Ascending aorta (tissue), 2 donors: Measurements from ENCODE around the gene CYB5R2. TPM values are rescaled to one million over a fixed set of nuclear protein-coding genes. Genes with fewer than 3 reads are reported as not detected.

Experiments used
- DNase-seq, 2 donors: peaks; one replicate each; pipeline ENCODE4 v3.0.0-alpha.2; 2019; ENCODE audit warnings: low spot score in 2 of 2
- H3K27ac ChIP-seq, 2 donors: fragments of 200-600 bp; sonication (generic); one replicate each; pipeline ENCODE4 v1.5.1; 2016 to 2017; ENCODE audit warnings: mild to moderate bottlenecking in 1 of 2
- H3K27me3 ChIP-seq: fragments of 200-600 bp; sonication (generic); one replicate; pipeline ENCODE4 v1.5.1; 2017
- H3K36me3 ChIP-seq, 2 donors: fragments of 200-600 bp; sonication (generic); one replicate each; pipeline ENCODE4 v1.5.1; 2016
- H3K4me1 ChIP-seq, 2 donors: fragments of 200-600 bp; sonication (generic); one replicate each; pipeline ENCODE4 v1.5.1; 2016 to 2017; ENCODE audit warnings: mild to moderate bottlenecking in 1 of 2
- H3K4me3 ChIP-seq, 2 donors: fragments of 200-600 bp; sonication (generic); one replicate each; pipeline ENCODE4 v1.5.1; 2016 to 2017; ENCODE audit warnings: mild to moderate bottlenecking in 1 of 2
- H3K9me3 ChIP-seq, 2 donors: fragments of 200-600 bp; sonication (generic); one replicate each; pipeline ENCODE4 v1.5.1; 2016
- CTCF ChIP-seq, 3 experiments: fragments of 200-600 bp in 2 of 3; fragments of 450-650 bp in 1 of 3; sonication (generic) in 2 of 3; IDR thresholded peaks; one replicate each; pipeline ENCODE4 v1.5.1; 2016 to 2019; ENCODE audit warnings: antibody characterized with exemption in 3 of 3, mild to moderate bottlenecking in 1 of 3, moderate library complexity in 1 of 3
- intact Hi-C: fragments of 100-400 bp; cut with DNase I; formaldehyde crosslinking; loops from one replicate; pipeline ENCODE4 v1.15.1; 2023
- total RNA-seq: library from RNA; depleted of rRNA; stranded (reverse); fragments of >200 nt; gene quantifications from one replicate; pipeline ENCODE4 v1.1.0, GENCODE V29; 2016

CYB5R2 gene
- total RNA-seq, 1 donor from 2014 or later, result 35.8 TPM

- no peaks in the 10 kb centered on the region for H3K36me3 ChIP-seq
- H3K4me1 ChIP-seq, result no peaks in the 10 kb centered on the region
- H3K4me3 ChIP-seq, result peak overlapping the region; percentile 9 to 38
- H3K9me3 ChIP-seq, result no peaks in the 10 kb centered on the region
- H3K27ac ChIP-seq, result no peak overlapping the region
- intact Hi-C loops, result loop anchor here (2.0 kb wide), 2 partner anchors 123 to 179 kb away; no protein-coding TSS in a partner anchor
- DNase-seq, result no peak
- H3K27me3 ChIP-seq, result no peaks in the 10 kb centered on the region
- TF ChIP-seq CTCF (IDR thresholded peaks at IDR 0.05), result no peak
Observed at GRCh38 chr11:7694235-7694634, 20.9 kb upstream of the CYB5R2 start.

- Histone ChIP-seq H3K27ac (no peak overlapping the region), H3K36me3 (no peaks in the 10 kb centered on the region), H3K27me3 (no peaks in the 10 kb centered on the region), H3K4me3 (no peak overlapping the region), H3K4me1 (peaks cover 0 to 2% of the 10 kb centered on the region in 2 donors), H3K9me3 (no peaks in the 10 kb centered on the region)
- DNase-seq, result no peak
- TF ChIP-seq CTCF (IDR thresholded peaks at IDR 0.05), result no peak
- intact Hi-C loops, result no loop called here
Observed at GRCh38 chr11:7692426-7692825, 19.1 kb upstream of the CYB5R2 start.

GRCh38 chr11:7691759-7692350 lies 18.6 kb upstream of the CYB5R2 start:
- H3K36me3 ChIP-seq, result no peaks in the 10 kb centered on the region
- TF ChIP-seq CTCF (IDR thresholded peaks at IDR 0.05), result no peak
- intact Hi-C loops, result no loop called here
- H3K27me3 ChIP-seq, result no peaks in the 10 kb centered on the region
- DNase-seq, result no peak
- H3K9me3 ChIP-seq, result no peaks in the 10 kb centered on the region
- peaks cover 0 to 2% of the 10 kb centered on the region in 2 donors for H3K4me1 ChIP-seq
- H3K4me3 ChIP-seq, result no peak overlapping the region
- H3K27ac ChIP-seq, result no peak overlapping the region

GRCh38 chr11:7690648-7691047 lies 17.3 kb upstream of the CYB5R2 start:
- H3K4me3 ChIP-seq, result no peak overlapping the region
- intact Hi-C loops, result no loop called here
- H3K36me3 ChIP-seq, result no peaks in the 10 kb centered on the region
- H3K4me1 ChIP-seq, result peaks cover 0 to 2% of the 10 kb centered on the region in 2 donors
- H3K9me3 ChIP-seq, result no peaks in the 10 kb centered on the region
- H3K27ac ChIP-seq, result no peak overlapping the region
- no peaks in the 10 kb centered on the region for H3K27me3 ChIP-seq
- DNase-seq, result no peak
- TF ChIP-seq CTCF (IDR thresholded peaks at IDR 0.05), result no peak

- intact Hi-C loops, result loop anchor here (2.0 kb wide), 1 partner anchor 116 kb away; no protein-coding TSS in a partner anchor
- Histone ChIP-seq H3K4me1 (peaks cover 0 to 2% of the 10 kb centered on the region in 2 donors), H3K9me3 (no peaks in the 10 kb centered on the region), H3K36me3 (no peaks in the 10 kb centered on the region), H3K27me3 (no peaks in the 10 kb centered on the region), H3K4me3 (no peak overlapping the region), H3K27ac (no peak overlapping the region)
- no peak for DNase-seq
- TF ChIP-seq CTCF (IDR thresholded peaks at IDR 0.05), result no peak
Observed at GRCh38 chr11:7689239-7689638, 15.9 kb upstream of the CYB5R2 start.
